ENCODE results near the gene ZNF79.

DNA sequence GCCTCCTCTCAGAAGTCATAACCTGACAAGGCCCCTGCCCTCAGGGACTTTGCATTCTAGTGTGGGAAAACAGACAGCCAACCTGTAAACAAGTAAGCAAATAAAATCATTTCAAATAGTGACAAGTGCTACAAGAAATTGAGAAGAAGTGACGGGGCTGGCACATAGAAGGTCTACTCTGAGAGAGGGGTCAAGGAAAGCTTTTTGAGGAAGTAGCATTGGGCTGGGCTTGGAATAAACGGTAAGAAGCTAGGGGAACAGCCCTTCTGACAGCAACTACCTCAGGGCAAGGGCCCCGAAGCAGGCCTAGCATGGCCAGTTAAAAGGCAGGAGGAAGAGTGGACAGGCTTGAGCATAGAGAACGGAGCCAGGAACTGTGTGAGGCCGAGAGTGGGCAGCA lies 32.0 kb upstream of the ZNF79 start:
- TF ChIP-seq RELA (CRISPR knock-in tag; IDR thresholded peaks at IDR 0.05; ENCODE audit: borderline replicate concordance) (no peak), CREB1 (CRISPR knock-in tag; IDR thresholded peaks at IDR 0.05) (no peak), ZBTB21 (CRISPR knock-in tag; IDR thresholded peaks at IDR 0.05; ENCODE audit: borderline replicate concordance) (no peak), NR2C2 (CRISPR knock-in tag; IDR thresholded peaks at IDR 0.05) (no peak), ZNF416 (CRISPR knock-in tag; IDR thresholded peaks at IDR 0.05) (no peak)
- TF ChIP-seq, protein P1, sequence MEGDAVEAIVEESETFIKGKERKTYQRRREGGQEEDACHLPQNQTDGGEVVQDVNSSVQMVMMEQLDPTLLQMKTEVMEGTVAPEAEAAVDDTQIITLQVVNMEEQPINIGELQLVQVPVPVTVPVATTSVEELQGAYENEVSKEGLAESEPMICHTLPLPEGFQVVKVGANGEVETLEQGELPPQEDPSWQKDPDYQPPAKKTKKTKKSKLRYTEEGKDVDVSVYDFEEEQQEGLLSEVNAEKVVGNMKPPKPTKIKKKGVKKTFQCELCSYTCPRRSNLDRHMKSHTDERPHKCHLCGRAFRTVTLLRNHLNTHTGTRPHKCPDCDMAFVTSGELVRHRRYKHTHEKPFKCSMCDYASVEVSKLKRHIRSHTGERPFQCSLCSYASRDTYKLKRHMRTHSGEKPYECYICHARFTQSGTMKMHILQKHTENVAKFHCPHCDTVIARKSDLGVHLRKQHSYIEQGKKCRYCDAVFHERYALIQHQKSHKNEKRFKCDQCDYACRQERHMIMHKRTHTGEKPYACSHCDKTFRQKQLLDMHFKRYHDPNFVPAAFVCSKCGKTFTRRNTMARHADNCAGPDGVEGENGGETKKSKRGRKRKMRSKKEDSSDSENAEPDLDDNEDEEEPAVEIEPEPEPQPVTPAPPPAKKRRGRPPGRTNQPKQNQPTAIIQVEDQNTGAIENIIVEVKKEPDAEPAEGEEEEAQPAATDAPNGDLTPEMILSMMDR (IDR thresholded peaks at IDR 0.05) = no peak
- TF ChIP-seq, protein P2, sequence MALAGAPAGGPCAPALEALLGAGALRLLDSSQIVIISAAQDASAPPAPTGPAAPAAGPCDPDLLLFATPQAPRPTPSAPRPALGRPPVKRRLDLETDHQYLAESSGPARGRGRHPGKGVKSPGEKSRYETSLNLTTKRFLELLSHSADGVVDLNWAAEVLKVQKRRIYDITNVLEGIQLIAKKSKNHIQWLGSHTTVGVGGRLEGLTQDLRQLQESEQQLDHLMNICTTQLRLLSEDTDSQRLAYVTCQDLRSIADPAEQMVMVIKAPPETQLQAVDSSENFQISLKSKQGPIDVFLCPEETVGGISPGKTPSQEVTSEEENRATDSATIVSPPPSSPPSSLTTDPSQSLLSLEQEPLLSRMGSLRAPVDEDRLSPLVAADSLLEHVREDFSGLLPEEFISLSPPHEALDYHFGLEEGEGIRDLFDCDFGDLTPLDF (CRISPR knock-in tag; IDR thresholded peaks at IDR 0.05) = no peak
- TF ChIP-seq, protein P3, sequence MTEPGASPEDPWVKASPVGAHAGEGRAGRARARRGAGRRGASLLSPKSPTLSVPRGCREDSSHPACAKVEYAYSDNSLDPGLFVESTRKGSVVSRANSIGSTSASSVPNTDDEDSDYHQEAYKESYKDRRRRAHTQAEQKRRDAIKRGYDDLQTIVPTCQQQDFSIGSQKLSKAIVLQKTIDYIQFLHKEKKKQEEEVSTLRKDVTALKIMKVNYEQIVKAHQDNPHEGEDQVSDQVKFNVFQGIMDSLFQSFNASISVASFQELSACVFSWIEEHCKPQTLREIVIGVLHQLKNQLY (CRISPR knock-in tag; IDR thresholded peaks at IDR 0.05) = no peak
- TF ChIP-seq, protein P4, sequence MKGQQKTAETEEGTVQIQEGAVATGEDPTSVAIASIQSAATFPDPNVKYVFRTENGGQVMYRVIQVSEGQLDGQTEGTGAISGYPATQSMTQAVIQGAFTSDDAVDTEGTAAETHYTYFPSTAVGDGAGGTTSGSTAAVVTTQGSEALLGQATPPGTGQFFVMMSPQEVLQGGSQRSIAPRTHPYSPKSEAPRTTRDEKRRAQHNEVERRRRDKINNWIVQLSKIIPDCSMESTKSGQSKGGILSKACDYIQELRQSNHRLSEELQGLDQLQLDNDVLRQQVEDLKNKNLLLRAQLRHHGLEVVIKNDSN (CRISPR knock-in tag; IDR thresholded peaks at IDR 0.05) = no peak
- TF ChIP-seq, protein P5, sequence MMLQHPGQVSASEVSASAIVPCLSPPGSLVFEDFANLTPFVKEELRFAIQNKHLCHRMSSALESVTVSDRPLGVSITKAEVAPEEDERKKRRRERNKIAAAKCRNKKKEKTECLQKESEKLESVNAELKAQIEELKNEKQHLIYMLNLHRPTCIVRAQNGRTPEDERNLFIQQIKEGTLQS (CRISPR knock-in tag; conservative IDR thresholded peaks at IDR 0.05) = no peak
- TF ChIP-seq, protein P6, sequence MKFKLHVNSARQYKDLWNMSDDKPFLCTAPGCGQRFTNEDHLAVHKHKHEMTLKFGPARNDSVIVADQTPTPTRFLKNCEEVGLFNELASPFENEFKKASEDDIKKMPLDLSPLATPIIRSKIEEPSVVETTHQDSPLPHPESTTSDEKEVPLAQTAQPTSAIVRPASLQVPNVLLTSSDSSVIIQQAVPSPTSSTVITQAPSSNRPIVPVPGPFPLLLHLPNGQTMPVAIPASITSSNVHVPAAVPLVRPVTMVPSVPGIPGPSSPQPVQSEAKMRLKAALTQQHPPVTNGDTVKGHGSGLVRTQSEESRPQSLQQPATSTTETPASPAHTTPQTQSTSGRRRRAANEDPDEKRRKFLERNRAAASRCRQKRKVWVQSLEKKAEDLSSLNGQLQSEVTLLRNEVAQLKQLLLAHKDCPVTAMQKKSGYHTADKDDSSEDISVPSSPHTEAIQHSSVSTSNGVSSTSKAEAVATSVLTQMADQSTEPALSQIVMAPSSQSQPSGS (CRISPR knock-in tag; IDR thresholded peaks at IDR 0.05; ENCODE audit: borderline replicate concordance, low read depth) = no peak
- TF ChIP-seq, protein P7, sequence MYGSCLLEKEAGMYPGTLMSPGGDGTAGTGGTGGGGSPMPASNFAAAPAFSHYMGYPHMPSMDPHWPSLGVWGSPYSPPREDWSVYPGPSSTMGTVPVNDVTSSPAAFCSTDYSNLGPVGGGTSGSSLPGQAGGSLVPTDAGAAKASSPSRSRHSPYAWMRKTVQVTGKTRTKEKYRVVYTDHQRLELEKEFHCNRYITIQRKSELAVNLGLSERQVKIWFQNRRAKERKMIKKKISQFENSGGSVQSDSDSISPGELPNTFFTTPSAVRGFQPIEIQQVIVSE (CRISPR knock-in tag; IDR thresholded peaks at IDR 0.05; ENCODE audit: borderline replicate concordance) = no peak
- TF ChIP-seq, protein P8, sequence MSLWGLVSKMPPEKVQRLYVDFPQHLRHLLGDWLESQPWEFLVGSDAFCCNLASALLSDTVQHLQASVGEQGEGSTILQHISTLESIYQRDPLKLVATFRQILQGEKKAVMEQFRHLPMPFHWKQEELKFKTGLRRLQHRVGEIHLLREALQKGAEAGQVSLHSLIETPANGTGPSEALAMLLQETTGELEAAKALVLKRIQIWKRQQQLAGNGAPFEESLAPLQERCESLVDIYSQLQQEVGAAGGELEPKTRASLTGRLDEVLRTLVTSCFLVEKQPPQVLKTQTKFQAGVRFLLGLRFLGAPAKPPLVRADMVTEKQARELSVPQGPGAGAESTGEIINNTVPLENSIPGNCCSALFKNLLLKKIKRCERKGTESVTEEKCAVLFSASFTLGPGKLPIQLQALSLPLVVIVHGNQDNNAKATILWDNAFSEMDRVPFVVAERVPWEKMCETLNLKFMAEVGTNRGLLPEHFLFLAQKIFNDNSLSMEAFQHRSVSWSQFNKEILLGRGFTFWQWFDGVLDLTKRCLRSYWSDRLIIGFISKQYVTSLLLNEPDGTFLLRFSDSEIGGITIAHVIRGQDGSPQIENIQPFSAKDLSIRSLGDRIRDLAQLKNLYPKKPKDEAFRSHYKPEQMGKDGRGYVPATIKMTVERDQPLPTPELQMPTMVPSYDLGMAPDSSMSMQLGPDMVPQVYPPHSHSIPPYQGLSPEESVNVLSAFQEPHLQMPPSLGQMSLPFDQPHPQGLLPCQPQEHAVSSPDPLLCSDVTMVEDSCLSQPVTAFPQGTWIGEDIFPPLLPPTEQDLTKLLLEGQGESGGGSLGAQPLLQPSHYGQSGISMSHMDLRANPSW (CRISPR knock-in tag; conservative IDR thresholded peaks at IDR 0.05; ENCODE audit: low read depth) = no peak
- TF ChIP-seq, protein P9, sequence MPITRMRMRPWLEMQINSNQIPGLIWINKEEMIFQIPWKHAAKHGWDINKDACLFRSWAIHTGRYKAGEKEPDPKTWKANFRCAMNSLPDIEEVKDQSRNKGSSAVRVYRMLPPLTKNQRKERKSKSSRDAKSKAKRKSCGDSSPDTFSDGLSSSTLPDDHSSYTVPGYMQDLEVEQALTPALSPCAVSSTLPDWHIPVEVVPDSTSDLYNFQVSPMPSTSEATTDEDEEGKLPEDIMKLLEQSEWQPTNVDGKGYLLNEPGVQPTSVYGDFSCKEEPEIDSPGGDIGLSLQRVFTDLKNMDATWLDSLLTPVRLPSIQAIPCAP (CRISPR knock-in tag; IDR thresholded peaks at IDR 0.05) = no peak
